ENCODE results near the gene OR5K1. TPM values are rescaled to one million over a fixed set of nuclear protein-coding genes. Genes with fewer than 3 reads are reported as not detected.

The OR5K1 gene
- total and polyA plus RNA-seq, 8 donors: 0.12 TPM; not detected in 7

DNA sequence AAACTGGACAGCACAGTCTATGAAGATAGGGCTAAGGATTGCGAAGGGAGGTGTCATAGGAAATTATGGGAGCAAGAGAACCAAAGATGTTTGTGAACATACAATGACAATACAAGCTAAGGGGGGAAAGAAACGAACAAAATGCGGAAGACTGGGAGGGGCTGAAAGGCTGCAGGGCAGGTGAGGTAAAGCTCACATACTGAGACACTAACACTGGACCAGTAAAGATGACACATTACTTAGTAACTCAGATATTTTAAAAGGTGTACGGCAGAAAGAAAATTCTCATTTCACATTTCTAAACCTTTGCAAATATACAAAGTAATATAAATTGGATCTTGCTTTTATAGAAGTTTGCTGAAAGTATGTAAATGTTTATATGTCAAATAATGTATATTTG lies 49.6 kb downstream of the OR5K1 start:
- no peak for DNase-seq
- H3K4me3 ChIP-seq: no peak overlapping the region
- no peaks in the 10 kb centered on the region for H3K9me3 ChIP-seq
- no peak for ATAC-seq
- H3K27me3 ChIP-seq: no peaks in the 10 kb centered on the region
- H3K27ac ChIP-seq: no peak overlapping the region
- TF ChIP-seq, protein P1, sequence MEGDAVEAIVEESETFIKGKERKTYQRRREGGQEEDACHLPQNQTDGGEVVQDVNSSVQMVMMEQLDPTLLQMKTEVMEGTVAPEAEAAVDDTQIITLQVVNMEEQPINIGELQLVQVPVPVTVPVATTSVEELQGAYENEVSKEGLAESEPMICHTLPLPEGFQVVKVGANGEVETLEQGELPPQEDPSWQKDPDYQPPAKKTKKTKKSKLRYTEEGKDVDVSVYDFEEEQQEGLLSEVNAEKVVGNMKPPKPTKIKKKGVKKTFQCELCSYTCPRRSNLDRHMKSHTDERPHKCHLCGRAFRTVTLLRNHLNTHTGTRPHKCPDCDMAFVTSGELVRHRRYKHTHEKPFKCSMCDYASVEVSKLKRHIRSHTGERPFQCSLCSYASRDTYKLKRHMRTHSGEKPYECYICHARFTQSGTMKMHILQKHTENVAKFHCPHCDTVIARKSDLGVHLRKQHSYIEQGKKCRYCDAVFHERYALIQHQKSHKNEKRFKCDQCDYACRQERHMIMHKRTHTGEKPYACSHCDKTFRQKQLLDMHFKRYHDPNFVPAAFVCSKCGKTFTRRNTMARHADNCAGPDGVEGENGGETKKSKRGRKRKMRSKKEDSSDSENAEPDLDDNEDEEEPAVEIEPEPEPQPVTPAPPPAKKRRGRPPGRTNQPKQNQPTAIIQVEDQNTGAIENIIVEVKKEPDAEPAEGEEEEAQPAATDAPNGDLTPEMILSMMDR (IDR thresholded peaks at IDR 0.05): no peak
- no peaks in the 10 kb centered on the region for H3K4me1 ChIP-seq
- H3K36me3 ChIP-seq: peaks cover 0 to 57% of the 10 kb centered on the region in 2 donors
- intact Hi-C loops (cut with DNase I): no loop called here

DNA sequence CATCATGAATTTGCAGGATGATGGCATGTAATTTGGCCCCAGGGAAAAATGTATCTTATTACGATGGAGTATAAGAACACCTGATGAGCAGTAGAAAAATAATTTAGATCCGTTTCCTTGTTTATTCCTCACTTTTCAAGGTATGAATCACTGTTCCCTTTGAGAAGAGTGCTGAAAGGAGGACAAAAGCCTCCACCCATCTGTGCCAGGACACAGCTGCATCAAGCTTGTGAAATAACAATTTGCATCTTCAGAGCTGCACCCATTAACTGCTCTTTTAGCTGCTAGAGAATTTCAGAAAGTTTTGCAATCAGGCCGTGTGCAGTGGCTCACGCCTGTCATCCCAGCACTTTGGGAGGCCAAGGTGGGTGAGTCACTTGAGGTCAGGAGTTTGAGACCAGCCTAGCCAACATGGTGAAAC lies 50.1 kb downstream of the OR5K1 start:
- H3K9me3 ChIP-seq: no peaks in the 10 kb centered on the region
- peaks cover 0 to 63% of the 10 kb centered on the region in 2 donors for H3K36me3 ChIP-seq
- no peak for DNase-seq
- intact Hi-C loops (cut with DNase I): no loop called here
- no peak overlapping the region for H3K4me3 ChIP-seq
- H3K4me1 ChIP-seq: no peaks in the 10 kb centered on the region
- H3K27me3 ChIP-seq: no peaks in the 10 kb centered on the region
- no peak for ATAC-seq
- TF ChIP-seq, protein P1 (IDR thresholded peaks at IDR 0.05): no peak
- no peak overlapping the region for H3K27ac ChIP-seq

DNA sequence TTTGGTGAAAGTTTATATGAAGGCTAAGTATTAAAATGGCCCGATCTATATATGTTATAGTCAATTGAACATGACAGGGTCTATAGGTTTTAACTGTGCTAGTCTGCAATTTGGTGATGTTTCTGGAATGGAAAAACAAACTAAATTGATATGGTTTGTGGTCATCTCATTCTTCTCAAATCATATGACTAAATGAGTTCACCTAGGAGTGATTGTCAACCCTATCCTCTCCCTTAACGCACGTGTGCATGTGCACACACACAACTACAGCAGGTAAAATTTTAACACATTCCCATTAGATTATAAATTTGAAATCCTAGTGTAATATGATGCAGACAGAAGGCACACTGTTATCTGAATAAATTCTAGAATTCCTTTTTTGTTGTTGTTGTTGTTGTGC lies 50.7 kb downstream of the OR5K1 start:
- Histone ChIP-seq H3K27me3 (no peaks in the 10 kb centered on the region), H3K4me1 (peaks cover 0 to 1% of the 10 kb centered on the region in 2 donors), H3K36me3 (peaks cover 0 to 69% of the 10 kb centered on the region in 2 donors), H3K9me3 (no peaks in the 10 kb centered on the region), H3K27ac (no peak overlapping the region), H3K4me3 (no peak overlapping the region)
- DNase-seq (no peak), ATAC-seq (no peak)
- intact Hi-C loops (cut with DNase I): no loop called here
- TF ChIP-seq, protein P1 (IDR thresholded peaks at IDR 0.05): no peak

DNA sequence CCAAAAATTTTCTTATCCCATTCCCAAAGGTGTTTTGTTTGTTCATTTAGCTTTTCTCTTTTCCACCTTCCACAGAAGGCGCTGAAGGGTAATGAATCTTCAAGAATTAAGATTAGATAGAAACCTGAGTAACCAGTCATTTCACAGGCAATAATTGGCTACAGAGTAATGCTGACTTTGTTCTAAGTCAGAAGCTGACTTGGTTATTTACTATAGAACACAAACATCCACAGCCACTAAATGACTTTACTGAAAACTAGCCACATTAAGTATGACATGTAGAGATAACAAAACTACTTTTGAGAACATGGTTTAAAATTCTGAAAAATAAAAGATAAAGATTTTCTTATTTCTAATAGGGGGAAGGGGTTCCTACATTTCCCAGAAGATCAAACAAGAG lies 51.9 kb downstream of the OR5K1 start:
- ATAC-seq (no peak), DNase-seq (no peak)

DNA sequence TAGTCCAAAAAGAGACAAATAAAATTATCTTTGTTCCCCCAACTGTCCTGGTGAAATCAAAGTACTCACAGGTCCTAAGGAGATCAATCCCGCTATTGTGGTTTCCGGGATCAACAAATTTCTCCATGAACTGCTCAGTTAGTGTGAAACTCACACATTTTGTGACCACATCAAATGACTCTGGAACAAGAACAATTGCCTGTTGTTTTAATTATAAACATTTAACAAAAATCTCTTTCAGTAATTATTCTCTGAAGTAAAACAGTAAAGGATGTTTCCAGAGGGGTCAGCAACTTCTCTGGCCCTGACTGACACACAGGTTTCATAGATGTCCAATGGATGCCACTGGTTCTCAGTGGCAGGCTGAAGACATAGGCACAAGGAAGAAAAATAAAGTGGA lies 55.8 kb downstream of the OR5K1 start:
- TF ChIP-seq, protein P1 (IDR thresholded peaks at IDR 0.05): no peak
- Histone ChIP-seq H3K9me3 (no peaks in the 10 kb centered on the region), H3K27me3 (no peaks in the 10 kb centered on the region), H3K27ac (no peak overlapping the region), H3K4me3 (no peak overlapping the region), H3K36me3 (peaks cover 0 to 69% of the 10 kb centered on the region in 2 donors), H3K4me1 (peaks cover 6 to 27% of the 10 kb centered on the region in 2 donors)
- no peak for ATAC-seq
- intact Hi-C loops (cut with DNase I): no loop called here
- DNase-seq: no peak

More for the DNA sequence above, 51.9 kb downstream of the OR5K1 start:
- Histone ChIP-seq H3K4me1 (peaks cover 0 to 10% of the 10 kb centered on the region in 2 donors), H3K4me3 (no peak overlapping the region), H3K9me3 (no peaks in the 10 kb centered on the region), H3K36me3 (peaks cover 0 to 80% of the 10 kb centered on the region in 2 donors), H3K27ac (no peak overlapping the region), H3K27me3 (no peaks in the 10 kb centered on the region)
- TF ChIP-seq, protein P1 (IDR thresholded peaks at IDR 0.05): no peak
- intact Hi-C loops (cut with DNase I): no loop called here

Measured in left lung (tissue), 10 donors.